GM18499 (cell line): ENCODE data around the gene CA14.
"Not testable (repeated sequence)": the region's sequence is repeated elsewhere in the genome, so short reads cannot be mapped to it uniquely, and the experiment has no call there.

ENCODE experiments used
- ATAC-seq: cut with Tn5 transposase; IDR thresholded peaks from one replicate; pipeline ENCODE4 v1.9.1; 2021; ENCODE audit warnings: moderate number of reproducible peaks; ENCODE audit not compliant: insufficient read depth, unreplicated experiment

Gene CA14

GRCh38 chr1:150273311-150273710 lies 15.7 kb downstream of the CA14 start:
- ATAC-seq, result no peak

- ATAC-seq, result no peak
Observed at GRCh38 chr1:150280138-150280707, 22.6 kb downstream of the CA14 start.

GRCh38 chr1:150281221-150281757 lies 23.7 kb downstream of the CA14 start:
- no peak for ATAC-seq

- ATAC-seq, result no peak
Observed at GRCh38 chr1:150281758-150282557, 24.4 kb downstream of the CA14 start, which contains the start of gene CIART. CIART (plus strand) TSS chr1:150282554; CDS start chr1:150283268, 714 bp downstream.

DNA sequence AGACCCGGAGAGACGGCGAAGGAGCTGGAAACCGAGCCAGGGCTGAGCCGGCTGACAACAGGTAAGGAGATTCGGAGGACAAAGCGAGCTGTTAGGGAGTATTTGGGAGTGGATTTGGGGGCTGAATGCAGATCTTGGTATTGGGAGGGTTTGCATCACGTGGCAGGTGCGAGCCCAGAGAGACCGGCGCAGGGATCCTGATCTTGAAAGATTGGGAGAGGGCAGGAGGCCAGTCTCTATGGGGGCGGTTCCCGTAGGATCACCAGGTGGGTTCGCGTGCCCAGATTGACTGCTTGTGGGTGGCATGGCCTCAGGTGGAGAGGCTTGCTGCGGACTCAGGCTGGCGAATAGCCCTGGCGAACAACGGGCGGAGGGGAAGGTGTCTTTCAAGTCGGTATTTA lies 25.0 kb downstream of the CA14 start:
- no peak for ATAC-seq

DNA sequence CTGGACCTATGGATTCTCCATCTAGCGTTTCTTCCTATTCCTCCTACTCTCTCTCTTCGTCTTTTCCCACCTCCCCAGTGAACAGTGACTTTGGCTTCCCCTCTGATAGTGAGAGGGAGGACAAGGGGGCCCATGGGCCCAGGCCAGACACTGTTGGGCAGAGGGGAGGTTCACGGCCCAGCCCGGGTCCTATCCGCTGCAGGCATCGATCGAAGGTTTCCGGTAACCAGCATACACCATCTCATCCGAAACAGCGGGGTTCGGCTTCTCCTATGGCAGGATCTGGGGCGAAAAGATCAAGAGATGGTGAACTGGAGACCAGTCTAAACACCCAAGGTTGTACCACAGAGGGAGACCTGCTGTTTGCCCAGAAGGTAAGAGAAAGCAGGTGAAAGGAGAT lies 25.7 kb downstream of the CA14 start:
- no peak for ATAC-seq

- ATAC-seq, result no peak
Observed at GRCh38 chr1:150288382-150288781, 30.8 kb downstream of the CA14 start.

GRCh38 chr1:150288822-150289221 lies 31.2 kb downstream of the CA14 start:
- ATAC-seq, result no peak

- peak; percentile 59 for ATAC-seq
Observed at GRCh38 chr1:150293433-150294253, 36.1 kb downstream of the CA14 start, which contains the start of gene MRPS21. MRPS21 (plus strand) TSS chr1:150293861; CDS start chr1:150294367, 506 bp downstream.

- ATAC-seq, result no peak
Observed at GRCh38 chr1:150295476-150295875, 37.9 kb downstream of the CA14 start.

GRCh38 chr1:150299716-150300115 lies 42.1 kb downstream of the CA14 start:
- no peak for ATAC-seq

DNA sequence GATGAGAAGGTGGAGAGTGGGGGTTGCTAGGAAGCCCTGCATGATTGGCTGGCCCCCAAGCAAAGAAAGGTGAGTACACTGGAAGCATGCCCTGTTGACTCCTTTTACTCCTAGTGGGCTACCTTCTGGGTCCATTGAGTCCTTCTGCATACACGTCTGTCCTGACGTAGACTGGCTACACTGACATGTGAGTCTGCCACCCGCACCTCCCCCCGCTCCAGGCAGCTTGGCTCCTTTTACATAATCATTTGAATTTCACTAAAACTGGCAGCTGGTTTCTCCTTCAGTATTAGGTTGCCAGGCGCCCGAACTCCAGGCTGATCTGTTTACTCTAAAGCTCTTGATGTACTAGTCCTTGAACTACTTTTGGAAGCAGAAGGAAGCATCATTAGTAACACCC lies 44.8 kb downstream of the CA14 start:
- no peak for ATAC-seq

DNA sequence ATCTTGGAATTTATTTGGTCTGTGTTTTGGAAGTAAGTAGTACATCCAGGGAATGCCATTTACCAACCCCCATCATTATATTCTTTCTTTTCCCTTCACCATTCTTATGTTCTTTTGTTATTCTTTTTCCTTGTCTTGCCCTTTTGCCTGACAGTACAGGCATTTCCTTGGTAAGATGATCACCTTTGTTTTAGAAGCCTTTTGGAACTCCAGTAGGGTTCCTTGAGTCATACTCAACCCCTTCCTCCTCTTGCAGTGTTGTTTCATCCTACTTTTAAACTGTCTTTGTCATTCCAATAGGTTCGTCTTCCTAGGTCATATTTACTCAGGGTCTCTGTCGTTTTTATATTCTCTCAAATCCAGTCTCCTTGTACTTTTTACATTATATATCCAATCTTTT lies 45.3 kb downstream of the CA14 start:
- no peak for ATAC-seq

DNA sequence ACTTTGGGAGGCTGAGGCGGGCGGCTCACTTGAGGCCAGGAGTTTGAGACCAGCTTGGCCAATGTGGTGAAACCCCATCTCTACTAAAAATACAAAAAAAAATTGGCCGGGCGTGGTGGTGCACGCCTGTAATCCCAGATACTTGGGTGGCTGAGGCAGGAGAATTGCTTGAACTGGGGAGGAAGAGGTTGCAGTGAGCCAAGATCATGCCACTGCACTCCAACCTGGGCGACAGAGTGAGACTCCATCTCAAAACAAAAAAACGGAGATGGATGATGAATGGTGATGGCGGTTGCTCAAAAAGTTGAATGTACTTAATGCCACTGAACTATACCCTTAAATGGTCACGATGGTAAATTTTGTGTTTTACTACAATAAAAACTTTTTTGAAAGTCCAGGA lies 51.0 kb downstream of the CA14 start:
- ATAC-seq, result not testable (repeated sequence)

- ATAC-seq, result no peak
Observed at GRCh38 chr1:150309758-150310508, 52.4 kb downstream of the CA14 start.

GRCh38 chr1:150311762-150312161 lies 54.2 kb downstream of the CA14 start:
- ATAC-seq, result no peak
